Measurements from ENCODE around the gene PSMD14.

- TF ChIP-seq CTCF (conservative IDR thresholded peaks at IDR 0.05 in 1 of 2, IDR thresholded peaks at IDR 0.05 in 1 of 2; ENCODE audit: low read depth in 1 of 2, low read length in 2 of 2) (no peak), EZH2 (IDR thresholded peaks at IDR 0.05; ENCODE audit: low read length, missing control alignments) (no peak)
Measured at GRCh38 chr2:161332371-161332967, 24.2 kb downstream of the PSMD14 start.

All from fibroblast of lung (primary cell).